ENCODE measurements around the gene DRC7. TPM values are rescaled to one million over a fixed set of nuclear protein-coding genes. Genes with fewer than 3 reads are reported as not detected.
"Not testable (repeated sequence)": the region's sequence is repeated elsewhere in the genome, so short reads cannot be mapped to it uniquely, and the experiment has no call there.

DRC7 gene
- total RNA-seq, 2 donors from 2014 or later = not detected

GRCh38 chr16:57743886-57744641 lies 49.5 kb downstream of the DRC7 start:
- no peak for ATAC-seq (ENCODE audit: insufficient number of reproducible peaks, low FRiP score, low read depth)
- H3K36me3 ChIP-seq = peaks cover 13% of the 10 kb centered on the region
- H3K27me3 ChIP-seq (replicated peaks; ENCODE audit: insufficient read depth) = no peaks in the 10 kb centered on the region
- TF ChIP-seq, protein P1, sequence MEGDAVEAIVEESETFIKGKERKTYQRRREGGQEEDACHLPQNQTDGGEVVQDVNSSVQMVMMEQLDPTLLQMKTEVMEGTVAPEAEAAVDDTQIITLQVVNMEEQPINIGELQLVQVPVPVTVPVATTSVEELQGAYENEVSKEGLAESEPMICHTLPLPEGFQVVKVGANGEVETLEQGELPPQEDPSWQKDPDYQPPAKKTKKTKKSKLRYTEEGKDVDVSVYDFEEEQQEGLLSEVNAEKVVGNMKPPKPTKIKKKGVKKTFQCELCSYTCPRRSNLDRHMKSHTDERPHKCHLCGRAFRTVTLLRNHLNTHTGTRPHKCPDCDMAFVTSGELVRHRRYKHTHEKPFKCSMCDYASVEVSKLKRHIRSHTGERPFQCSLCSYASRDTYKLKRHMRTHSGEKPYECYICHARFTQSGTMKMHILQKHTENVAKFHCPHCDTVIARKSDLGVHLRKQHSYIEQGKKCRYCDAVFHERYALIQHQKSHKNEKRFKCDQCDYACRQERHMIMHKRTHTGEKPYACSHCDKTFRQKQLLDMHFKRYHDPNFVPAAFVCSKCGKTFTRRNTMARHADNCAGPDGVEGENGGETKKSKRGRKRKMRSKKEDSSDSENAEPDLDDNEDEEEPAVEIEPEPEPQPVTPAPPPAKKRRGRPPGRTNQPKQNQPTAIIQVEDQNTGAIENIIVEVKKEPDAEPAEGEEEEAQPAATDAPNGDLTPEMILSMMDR (IDR thresholded peaks at IDR 0.05) = no peak
- no peak for DNase-seq (ENCODE audit: low spot score)
- no peaks in the 10 kb centered on the region for H3K9me3 ChIP-seq
- no peak overlapping the region for H3K27ac ChIP-seq
- H3K4me1 ChIP-seq (ENCODE audit: control insufficient read depth in 1 of 2, low read depth in 2 of 2) = no peaks in the 10 kb centered on the region
- H3K4me3 ChIP-seq = no peak overlapping the region

- Histone ChIP-seq H3K4me3 (no peak overlapping the region), H3K4me1 (ENCODE audit: control insufficient read depth in 1 of 2, low read depth in 2 of 2) (no peaks in the 10 kb centered on the region), H3K9me3 (no peaks in the 10 kb centered on the region), H3K27me3 (replicated peaks; ENCODE audit: insufficient read depth) (no peaks in the 10 kb centered on the region), H3K36me3 (peaks cover 13% of the 10 kb centered on the region), H3K27ac (no peak overlapping the region)
- TF ChIP-seq, protein P1 (IDR thresholded peaks at IDR 0.05) = no peak
- ATAC-seq (ENCODE audit: insufficient number of reproducible peaks, low FRiP score, low read depth) (no peak), DNase-seq (ENCODE audit: low spot score) (no peak)
Observed at GRCh38 chr16:57744642-57744903, 50.0 kb downstream of the DRC7 start.

GRCh38 chr16:57745768-57746167 lies 51.2 kb downstream of the DRC7 start:
- TF ChIP-seq, protein P1 (IDR thresholded peaks at IDR 0.05) = no peak
- Histone ChIP-seq H3K9me3 (no peaks in the 10 kb centered on the region), H3K27me3 (replicated peaks; ENCODE audit: insufficient read depth) (no peaks in the 10 kb centered on the region), H3K36me3 (peaks cover 14% of the 10 kb centered on the region), H3K27ac (no peak overlapping the region), H3K4me3 (no peak overlapping the region), H3K4me1 (ENCODE audit: control insufficient read depth in 1 of 2, low read depth in 2 of 2) (no peaks in the 10 kb centered on the region)
- DNase-seq (ENCODE audit: low spot score) (no peak), ATAC-seq (ENCODE audit: insufficient number of reproducible peaks, low FRiP score, low read depth) (no peak)

DNA sequence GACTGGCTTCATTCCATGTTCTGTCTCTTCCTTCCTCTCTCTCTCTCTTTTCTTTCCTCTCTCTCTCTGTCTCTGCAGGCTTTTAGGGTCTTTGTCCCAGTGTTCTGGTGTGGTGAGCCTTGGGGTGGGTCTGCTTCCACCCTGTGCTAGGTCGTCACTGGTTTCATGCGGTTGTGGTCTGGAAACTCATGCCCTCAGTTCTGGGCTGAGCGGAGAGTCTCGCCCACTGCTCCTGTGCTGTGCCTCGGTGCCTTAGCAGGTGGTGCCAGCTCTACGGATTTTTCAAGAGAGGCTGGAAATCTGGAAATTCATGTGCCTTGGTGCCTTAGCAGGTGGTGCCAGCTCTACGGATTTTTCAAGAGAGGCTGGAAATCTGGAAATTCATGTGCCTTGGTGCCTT lies 51.7 kb downstream of the DRC7 start:
- H3K4me1 ChIP-seq (ENCODE audit: control insufficient read depth in 1 of 2, low read depth in 2 of 2); H3K27me3 ChIP-seq (replicated peaks; ENCODE audit: insufficient read depth): not testable (repeated sequence)

DNA sequence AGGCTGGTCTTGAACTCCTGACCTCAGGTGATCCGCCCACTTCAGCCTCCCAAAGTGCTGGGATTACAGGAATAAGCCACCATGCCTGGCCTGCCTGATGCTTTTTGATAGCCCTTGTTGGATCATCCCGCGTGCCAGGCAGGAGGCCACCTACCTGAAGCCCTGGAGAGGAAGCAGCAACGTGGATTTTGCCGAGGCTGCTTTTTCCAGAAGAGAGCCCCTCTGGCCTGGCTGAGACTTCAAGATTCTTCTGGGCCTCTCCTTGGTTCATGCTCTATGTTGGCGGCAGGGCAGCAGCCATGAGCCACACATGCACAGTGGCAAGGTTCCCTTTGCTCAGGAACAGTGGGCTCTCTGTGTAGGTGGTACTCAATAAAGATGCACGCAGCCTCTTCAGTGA lies 52.5 kb downstream of the DRC7 start:
- TF ChIP-seq, protein P1 (IDR thresholded peaks at IDR 0.05) = no peak
- DNase-seq (ENCODE audit: low spot score) (no peak), ATAC-seq (ENCODE audit: insufficient number of reproducible peaks, low FRiP score, low read depth) (no peak)
- H3K27me3 ChIP-seq (replicated peaks; ENCODE audit: insufficient read depth) = no peaks in the 10 kb centered on the region
- H3K4me1 ChIP-seq (ENCODE audit: control insufficient read depth in 1 of 2, low read depth in 2 of 2) = no peaks in the 10 kb centered on the region
- peaks cover 19% of the 10 kb centered on the region for H3K36me3 ChIP-seq
- H3K27ac ChIP-seq = no peak overlapping the region
- H3K9me3 ChIP-seq = no peaks in the 10 kb centered on the region
- H3K4me3 ChIP-seq = no peak overlapping the region

More for the DNA sequence above, 51.7 kb downstream of the DRC7 start:
- DNase-seq (ENCODE audit: low spot score); H3K9me3 ChIP-seq; ATAC-seq (ENCODE audit: insufficient number of reproducible peaks, low FRiP score, low read depth); H3K4me3 ChIP-seq; H3K27ac ChIP-seq: not testable (repeated sequence)
- H3K36me3 ChIP-seq = peaks cover 16% of the 10 kb centered on the region

- H3K36me3 ChIP-seq = peaks cover 21% of the 10 kb centered on the region
Observed at GRCh38 chr16:57747496-57747895, 52.9 kb downstream of the DRC7 start.

More at GRCh38 chr16:57747496-57747895, 52.9 kb downstream of the DRC7 start:
- Histone ChIP-seq H3K9me3 (no peaks in the 10 kb centered on the region), H3K4me3 (no peak overlapping the region), H3K27ac (no peak overlapping the region), H3K4me1 (ENCODE audit: control insufficient read depth in 1 of 2, low read depth in 2 of 2) (no peaks in the 10 kb centered on the region), H3K27me3 (replicated peaks; ENCODE audit: insufficient read depth) (no peaks in the 10 kb centered on the region)
- TF ChIP-seq, protein P1 (IDR thresholded peaks at IDR 0.05) = no peak
- ATAC-seq (ENCODE audit: insufficient number of reproducible peaks, low FRiP score, low read depth) (no peak), DNase-seq (ENCODE audit: low spot score) (no peak)
